Measurements from ENCODE around the gene GATAD1. TPM values are rescaled to one million over a fixed set of nuclear protein-coding genes. Genes with fewer than 3 reads are reported as not detected.

The GATAD1 gene
- total and polyA plus RNA-seq, 10 of the 15 experiments (the other 5 are each of a cell fraction or from before 2014, with no cell fraction given): 5.5 to 45.2 (median 14.2) TPM

DNA sequence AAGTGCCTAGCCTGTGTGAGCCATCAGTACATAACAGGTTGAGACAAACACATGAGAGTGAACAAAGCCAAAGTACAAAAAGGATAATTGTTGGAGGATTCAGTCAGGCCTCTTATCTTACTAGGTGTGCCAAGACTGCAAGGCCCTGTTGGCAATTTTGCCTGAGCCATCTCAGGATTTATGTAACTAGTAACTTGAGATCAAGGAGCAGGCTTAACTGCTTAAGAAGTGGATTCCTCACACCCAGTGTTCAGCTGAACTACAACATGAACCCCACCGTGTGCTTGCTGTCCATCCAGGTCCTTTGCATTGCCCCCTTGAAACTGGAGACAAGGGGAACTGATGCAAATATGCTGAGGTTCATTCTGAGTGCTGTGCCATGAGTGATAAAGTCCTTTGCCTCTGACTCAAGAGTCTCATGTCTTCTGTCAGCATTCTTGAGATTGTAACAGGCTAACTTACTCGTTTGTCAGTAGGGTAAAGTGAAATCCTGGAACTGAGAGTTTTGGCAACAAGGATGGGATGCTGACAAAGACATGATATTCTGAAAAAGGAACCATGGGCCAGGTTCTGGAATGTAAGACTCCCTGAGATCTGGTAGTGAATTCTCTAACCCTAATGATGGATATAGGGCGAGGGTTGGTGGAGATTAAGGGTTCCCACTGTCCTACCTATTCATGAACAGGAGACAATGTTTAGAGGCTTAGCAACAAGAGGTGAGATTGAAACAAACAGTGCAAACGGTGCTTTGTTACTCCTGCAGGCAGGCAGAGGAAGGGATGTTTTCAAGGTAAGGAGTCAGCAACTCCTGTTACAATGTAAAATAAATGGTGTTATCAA lies 44.1 kb upstream of the GATAD1 start (continued):
- TF ChIP-seq ZBTB33 (IDR thresholded peaks at IDR 0.05) (no peak), MXI1 (IDR thresholded peaks at IDR 0.05; ENCODE audit: low read depth, low read length) (no peak)

DNA sequence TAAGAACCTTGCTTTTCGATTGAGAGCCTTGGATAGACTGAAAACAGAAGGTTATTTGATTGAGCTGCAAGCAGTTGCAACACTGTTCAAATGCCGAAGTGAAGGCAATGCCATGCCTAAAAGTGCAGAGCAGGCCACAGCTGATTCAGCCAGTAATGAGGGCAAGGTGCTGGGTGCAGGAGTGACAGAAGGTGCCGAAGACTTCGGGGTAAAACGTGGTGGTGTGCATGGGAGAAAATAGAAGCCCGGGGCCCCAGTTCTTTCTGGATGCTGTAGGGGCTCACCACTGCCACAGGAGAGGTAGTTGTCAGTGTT lies 43.6 kb upstream of the GATAD1 start:
- WGBS (ENCODE audit: insufficient coverage, insufficient replicate concordance, low lambda C conversion rate, missing lambda C conversion rate): 99% methylated on average over 6 of the region's 6 CpGs
- RAD21 ChIA-PET (ENCODE audit: unreplicated experiment): no interaction called here
- Histone ChIP-seq H3K27ac (ENCODE audit: control insufficient read depth, insufficient read depth) (no peak overlapping the region), H3K79me2 (ENCODE audit: control insufficient read depth, insufficient read depth, low read length) (no peaks in the 10 kb centered on the region), H4K20me1 (ENCODE audit: control insufficient read depth, insufficient read depth) (no peaks in the 10 kb centered on the region), H3K4me3 (no peak overlapping the region), H3K9ac (ENCODE audit: control insufficient read depth, insufficient read depth, low read length) (no peak overlapping the region), H3K9me3 (replicated peaks; ENCODE audit: control insufficient read depth, insufficient read depth, low read length) (no peaks in the 10 kb centered on the region), H3K4me1 (ENCODE audit: control insufficient read depth, insufficient read depth, low read length) (no peaks in the 10 kb centered on the region), H3K36me3 (ENCODE audit: control insufficient read depth in 2 of 2, insufficient read depth in 2 of 2, low read length in 1 of 2) (peaks cover 0 to 3% of the 10 kb centered on the region in 2 experiments; a peak in 1 of 4 replicates), H2AFZ (ENCODE audit: control insufficient read depth, low read depth, low read length) (no peak overlapping the region), H3K27me3 (replicated peaks in 1 of 2; ENCODE audit: control insufficient read depth in 2 of 2, insufficient read depth in 2 of 2, low read length in 1 of 2) (no peaks in the 10 kb centered on the region), H3K4me2 (ENCODE audit: control insufficient read depth, insufficient read depth) (no peak overlapping the region)
- in situ Hi-C loops (cut with MboI): no loop called here
- no peak for FAIRE-seq
- no peak for DNase-seq (ENCODE audit: low read depth, low spot score)
- intact Hi-C loops (cut with micrococcal nuclease; ENCODE audit: unreplicated experiment): no loop called here
- CTCF ChIA-PET: no interaction called here
- ATAC-seq: no peak
- POLR2A ChIA-PET: no interaction called here
- no TSS peak for BruUV-seq (replicated peaks)
- SMC1A ChIA-PET (ENCODE audit: uncharacterized antibody, unreplicated experiment): interaction anchor here (1.3 kb wide), 1 partner anchor 30 kb away, joined by 3 read pairs; no protein-coding TSS in a partner anchor
- TF ChIP-seq EP300 (IDR thresholded peaks at IDR 0.05; ENCODE audit: borderline replicate concordance in 1 of 2, control insufficient read depth in 1 of 2, low read depth in 2 of 2, low read length in 2 of 2) (no peak), RELB (IDR thresholded peaks at IDR 0.05; ENCODE audit: low read depth) (no peak), ZNF24 (IDR thresholded peaks at IDR 0.05) (no peak), MEF2B (IDR thresholded peaks at IDR 0.05; ENCODE audit: partially characterized antibody, poor library complexity, severe bottlenecking) (no peak), ASH2L (IDR thresholded peaks at IDR 0.05; ENCODE audit: borderline replicate concordance, low read depth) (no peak), WRNIP1 (IDR thresholded peaks at IDR 0.05; ENCODE audit: borderline replicate concordance, low read depth, low read length) (no peak), E4F1 (IDR thresholded peaks at IDR 0.05; ENCODE audit: borderline replicate concordance, partially characterized antibody) (no peak), RB1 (IDR thresholded peaks at IDR 0.05; ENCODE audit: borderline replicate concordance) (no peak), POLR2A (IDR thresholded peaks at IDR 0.05; ENCODE audit: low read depth, low read length) (no peak)

Measured in GM12878 (cell line).